ENCODE measurements around the gene APOB. TPM values are rescaled to one million over a fixed set of nuclear protein-coding genes. Genes with fewer than 3 reads are reported as not detected.
A peak's percentile ranks its signal among the peaks of the same experiment; 100 is the strongest.

APOB gene
- polyA plus RNA-seq, 1 of the 3 experiments (the other 2 are of a cell fraction), result not detected

DNA sequence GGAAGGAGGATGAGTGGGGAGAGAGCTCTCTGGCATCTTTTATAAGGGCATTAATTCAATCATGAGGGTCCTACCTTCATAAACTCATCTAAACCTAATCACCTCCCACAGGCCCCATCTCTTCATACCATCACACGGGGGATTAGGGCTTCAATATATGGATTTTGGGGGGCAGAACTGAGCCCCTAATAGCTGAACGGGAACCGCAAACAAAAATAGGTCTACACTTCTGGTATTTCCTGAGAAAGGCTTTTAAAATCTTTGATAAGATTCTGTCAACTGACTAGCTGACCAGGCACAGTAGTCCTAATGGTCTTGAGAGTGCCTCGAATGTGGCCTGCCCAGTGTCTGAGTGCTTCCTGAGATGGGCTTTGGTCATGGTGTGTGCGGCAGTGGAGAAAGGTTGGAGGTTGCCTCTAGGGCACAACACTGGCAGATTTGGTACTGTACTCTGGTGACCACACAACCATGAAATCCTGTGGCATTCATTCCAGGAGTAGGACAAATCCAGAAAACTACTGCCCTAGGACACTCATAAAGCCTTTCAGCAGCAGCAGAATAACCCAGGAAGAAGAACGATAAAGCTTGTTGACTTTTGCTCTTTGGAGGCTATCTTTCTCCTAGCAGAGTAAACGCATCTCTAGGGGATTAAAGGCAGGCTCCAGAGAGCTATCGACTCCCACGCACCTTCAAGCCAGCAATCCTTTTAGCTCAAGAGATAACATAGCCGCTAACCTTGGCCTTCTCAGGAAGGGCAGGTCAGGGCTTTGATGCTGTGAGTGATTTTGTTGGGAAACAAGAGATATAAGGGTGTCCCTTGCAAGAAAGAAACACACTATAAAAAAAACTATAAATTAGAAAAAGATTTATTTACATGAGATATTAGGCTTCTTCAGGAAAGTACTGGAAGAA, 12.3 kb upstream of the APOB start:
- POLR2A ChIA-PET, result no interaction called here
- no peaks in the 10 kb centered on the region for H3K79me2 ChIP-seq (ENCODE audit: insufficient read depth)
- WGBS (ENCODE audit: low lambda C conversion rate), result 48% methylated on average over 10 of the region's 10 CpGs
- H3K4me3 ChIP-seq (ENCODE audit: low read depth in 2 of 2, low read length in 1 of 2), result no peak overlapping the region
- DNase-seq, result no peak
- no peaks in the 10 kb centered on the region for H3F3A ChIP-seq (replicated peaks; ENCODE audit: insufficient read depth)
- H3K9me3 ChIP-seq, result no peaks in the 10 kb centered on the region
- CTCF ChIA-PET, result interaction anchor here (1.0 to 5.3 kb wide), 6 partner anchors 10 to 394 kb away, joined by 3 to 31 read pairs (median 11); partner anchors contain the start of gene APOB
- no peaks in the 10 kb centered on the region for H3K36me3 ChIP-seq (replicated peaks in 1 of 2; ENCODE audit: control insufficient read depth in 1 of 2, insufficient read depth in 2 of 2, low read length in 1 of 2)
- H3K9ac ChIP-seq, result no peak overlapping the region
- no peak overlapping the region for H3K27ac ChIP-seq (ENCODE audit: low read depth in 2 of 2, low read length in 1 of 2)
- H3K4me1 ChIP-seq (ENCODE audit: control insufficient read depth in 1 of 2, insufficient read depth in 2 of 2, low read depth in 1 of 2, low read length in 1 of 2), result peaks cover 0 to 3% of the 10 kb centered on the region in 2 experiments; a peak in 2 of 4 replicates
- no peaks in the 10 kb centered on the region for H3K27me3 ChIP-seq (ENCODE audit: insufficient read depth)
- no peaks in the 10 kb centered on the region for H3K9me2 ChIP-seq
- H3K4me2 ChIP-seq, result no peak overlapping the region
- no peak overlapping the region for H2AFZ ChIP-seq (ENCODE audit: low read depth)
- no peaks in the 10 kb centered on the region for H4K20me1 ChIP-seq (ENCODE audit: insufficient read depth)
- TF ChIP-seq GABPA (IDR thresholded peaks at IDR 0.05; ENCODE audit: low read depth), result no peak
- no peak for TF ChIP-seq GATA2 (CRISPR knock-in tag; IDR thresholded peaks at IDR 0.05)
- no peak for TF ChIP-seq EZH2phosphoT487 (IDR thresholded peaks at IDR 0.05; ENCODE audit: borderline replicate concordance, low read depth)
- no peak for TF ChIP-seq NFIC (IDR thresholded peaks at IDR 0.05; ENCODE audit: borderline replicate concordance)

DNA sequence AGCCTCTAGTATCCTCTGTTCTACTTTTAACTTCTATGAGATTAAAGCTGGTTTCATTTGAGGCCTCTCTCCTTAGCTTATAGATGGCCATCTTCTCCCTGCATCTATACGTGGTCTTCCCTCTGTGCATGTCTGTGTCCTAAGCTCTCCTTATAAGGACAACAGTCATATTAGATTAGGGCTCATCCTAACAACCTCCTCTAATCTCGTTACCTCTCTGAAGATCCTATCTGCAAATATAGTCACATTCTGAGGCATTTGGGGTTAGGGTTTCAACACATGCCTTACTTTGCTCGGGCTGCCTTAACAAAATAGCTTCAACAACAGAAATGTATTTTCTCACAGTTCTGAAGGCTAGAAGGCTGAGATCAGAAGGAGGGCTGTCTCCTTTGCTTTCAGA, 11.6 kb upstream of the APOB start:
- no peaks in the 10 kb centered on the region for H4K20me1 ChIP-seq (ENCODE audit: insufficient read depth)
- H3K4me3 ChIP-seq (ENCODE audit: low read depth in 2 of 2, low read length in 1 of 2), result no peak overlapping the region
- no peak overlapping the region for H3K9ac ChIP-seq
- H3K36me3 ChIP-seq (replicated peaks in 1 of 2; ENCODE audit: control insufficient read depth in 1 of 2, insufficient read depth in 2 of 2, low read length in 1 of 2), result no peaks in the 10 kb centered on the region
- H3K27ac ChIP-seq (ENCODE audit: low read depth in 2 of 2, low read length in 1 of 2), result no peak overlapping the region
- no peaks in the 10 kb centered on the region for H3K9me3 ChIP-seq
- no peaks in the 10 kb centered on the region for H3K27me3 ChIP-seq (ENCODE audit: insufficient read depth)
- DNase-seq, result no peak
- ChIA-PET POLR2A (no interaction called here), CTCF (interaction anchor here (1.0 to 5.3 kb wide), 6 partner anchors 9 to 394 kb away, joined by 3 to 31 read pairs (median 11); partner anchors contain the start of gene APOB)
- H3F3A ChIP-seq (replicated peaks; ENCODE audit: insufficient read depth), result no peaks in the 10 kb centered on the region
- TF ChIP-seq SIN3A (IDR thresholded peaks at IDR 0.05; ENCODE audit: borderline replicate concordance, low read depth, low read length) (no peak), FOSL2 (IDR thresholded peaks at IDR 0.05; ENCODE audit: borderline replicate concordance, low read depth) (no peak), GATA2 (CRISPR knock-in tag; IDR thresholded peaks at IDR 0.05) (peak; percentile 67), FOXM1 (IDR thresholded peaks at IDR 0.05; ENCODE audit: low read depth) (no peak), RCOR1 (IDR thresholded peaks at IDR 0.05; ENCODE audit: low read length) (peak; percentile 33; the same call in 1 of the 2 replicates), FOXJ3 (CRISPR knock-in tag; IDR thresholded peaks at IDR 0.05) (no peak), ELF1 (IDR thresholded peaks at IDR 0.05) (no peak), EP300 (IDR thresholded peaks at IDR 0.05; ENCODE audit: borderline replicate concordance in 1 of 2, low read depth in 1 of 2, low read length in 1 of 2) (peak in 1 of 2 experiments; percentile 7; a peak in 1 of 4 replicates)
- TF ChIP-seq, protein P1, sequence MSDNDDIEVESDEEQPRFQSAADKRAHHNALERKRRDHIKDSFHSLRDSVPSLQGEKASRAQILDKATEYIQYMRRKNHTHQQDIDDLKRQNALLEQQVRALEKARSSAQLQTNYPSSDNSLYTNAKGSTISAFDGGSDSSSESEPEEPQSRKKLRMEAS (IDR thresholded peaks at IDR 0.05; ENCODE audit: low read depth), result no peak
- TF ChIP-seq, protein P2, sequence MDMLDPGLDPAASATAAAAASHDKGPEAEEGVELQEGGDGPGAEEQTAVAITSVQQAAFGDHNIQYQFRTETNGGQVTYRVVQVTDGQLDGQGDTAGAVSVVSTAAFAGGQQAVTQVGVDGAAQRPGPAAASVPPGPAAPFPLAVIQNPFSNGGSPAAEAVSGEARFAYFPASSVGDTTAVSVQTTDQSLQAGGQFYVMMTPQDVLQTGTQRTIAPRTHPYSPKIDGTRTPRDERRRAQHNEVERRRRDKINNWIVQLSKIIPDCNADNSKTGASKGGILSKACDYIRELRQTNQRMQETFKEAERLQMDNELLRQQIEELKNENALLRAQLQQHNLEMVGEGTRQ (IDR thresholded peaks at IDR 0.05; ENCODE audit: borderline replicate concordance, low read depth, low read length), result no peak
- TF ChIP-seq, protein P3, sequence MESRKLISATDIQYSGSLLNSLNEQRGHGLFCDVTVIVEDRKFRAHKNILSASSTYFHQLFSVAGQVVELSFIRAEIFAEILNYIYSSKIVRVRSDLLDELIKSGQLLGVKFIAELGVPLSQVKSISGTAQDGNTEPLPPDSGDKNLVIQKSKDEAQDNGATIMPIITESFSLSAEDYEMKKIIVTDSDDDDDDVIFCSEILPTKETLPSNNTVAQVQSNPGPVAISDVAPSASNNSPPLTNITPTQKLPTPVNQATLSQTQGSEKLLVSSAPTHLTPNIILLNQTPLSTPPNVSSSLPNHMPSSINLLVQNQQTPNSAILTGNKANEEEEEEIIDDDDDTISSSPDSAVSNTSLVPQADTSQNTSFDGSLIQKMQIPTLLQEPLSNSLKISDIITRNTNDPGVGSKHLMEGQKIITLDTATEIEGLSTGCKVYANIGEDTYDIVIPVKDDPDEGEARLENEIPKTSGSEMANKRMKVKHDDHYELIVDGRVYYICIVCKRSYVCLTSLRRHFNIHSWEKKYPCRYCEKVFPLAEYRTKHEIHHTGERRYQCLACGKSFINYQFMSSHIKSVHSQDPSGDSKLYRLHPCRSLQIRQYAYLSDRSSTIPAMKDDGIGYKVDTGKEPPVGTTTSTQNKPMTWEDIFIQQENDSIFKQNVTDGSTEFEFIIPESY (IDR thresholded peaks at IDR 0.05; ENCODE audit: borderline replicate concordance, low read depth), result no peak
- no peak overlapping the region for H2AFZ ChIP-seq (ENCODE audit: low read depth)
- peaks cover 0 to 3% of the 10 kb centered on the region in 2 experiments; a peak in 2 of 4 replicates for H3K4me1 ChIP-seq (ENCODE audit: control insufficient read depth in 1 of 2, insufficient read depth in 2 of 2, low read depth in 1 of 2, low read length in 1 of 2)
- WGBS (ENCODE audit: low lambda C conversion rate), result 19% methylated on average over 3 of the region's 3 CpGs
- no peaks in the 10 kb centered on the region for H3K79me2 ChIP-seq (ENCODE audit: insufficient read depth)
- no peak overlapping the region for H3K4me2 ChIP-seq
- H3K9me2 ChIP-seq, result no peaks in the 10 kb centered on the region
